Natural killer cell (primary cell): ENCODE results near the gene TBX2. TPM values are rescaled to one million over a fixed set of nuclear protein-coding genes. Genes with fewer than 3 reads are reported as not detected.

Source experiments
- ATAC-seq, 3 donors: fragments of 150-1000 bp in 2 of 3; fragments of 200-7000 bp in 1 of 3; cut with Tn5 transposase; 1 replicate in 1 of 3; 2 replicates in 2 of 3; pipeline ENCODE4 v1.10.0; 2021; ENCODE audit warnings: mild to moderate bottlenecking in 2 of 3, moderate library complexity in 2 of 3
- DNase-seq, 2 donors: peaks; one replicate each; pipeline versions ENCODE4 v3.0.0 to v3.0.0-alpha.2; 2013 to 2021; ENCODE audit warnings: mixed read lengths in 1 of 2
- H3K27ac ChIP-seq: one replicate; pipeline ENCODE4 v1.5.1; 2013; ENCODE audit warnings: mild to moderate bottlenecking, low read length
- H3K27me3 ChIP-seq: one replicate; pipeline ENCODE4 v1.6.1; 2013; ENCODE audit warnings: low read length; ENCODE audit not compliant: control insufficient read depth, insufficient read depth
- H3K36me3 ChIP-seq: one replicate; pipeline ENCODE4 v1.6.1; 2013; ENCODE audit warnings: low read length; ENCODE audit not compliant: control insufficient read depth, insufficient read depth
- H3K4me1 ChIP-seq: one replicate; pipeline ENCODE4 v1.6.1; 2013; ENCODE audit warnings: low read length; ENCODE audit not compliant: control insufficient read depth, insufficient read depth
- H3K4me3 ChIP-seq: one replicate; pipeline ENCODE4 v1.5.1; 2013; ENCODE audit warnings: low read length
- H3K9me3 ChIP-seq: one replicate; pipeline ENCODE4 v1.6.1; 2013; ENCODE audit warnings: low read length; ENCODE audit not compliant: control insufficient read depth, insufficient read depth
- H3K27ac Mint-ChIP-seq, 2 donors: one replicate each; pipeline ENCODE4 v1.8.0; 2022; ENCODE audit warnings: mild to moderate bottlenecking in 2 of 2, mixed read lengths in 2 of 2, moderate library complexity in 1 of 2
- H3K27me3 Mint-ChIP-seq, 2 donors: one replicate each; pipeline ENCODE4 v1.8.0; 2022; ENCODE audit warnings: low read depth in 2 of 2, mixed read lengths in 2 of 2
- H3K36me3 Mint-ChIP-seq: one replicate; pipeline ENCODE4 v1.8.0; 2022; ENCODE audit warnings: mixed read lengths
- H3K4me1 Mint-ChIP-seq, 2 donors: one replicate each; pipeline ENCODE4 v1.8.0; 2022; ENCODE audit warnings: mixed read lengths in 2 of 2
- H3K4me3 Mint-ChIP-seq: one replicate; pipeline ENCODE4 v1.8.0; 2022; ENCODE audit warnings: mild to moderate bottlenecking, moderate library complexity, mixed read lengths
- H3K9me3 Mint-ChIP-seq, 2 donors: one replicate each; pipeline ENCODE4 v1.8.0; 2022; ENCODE audit warnings: mixed read lengths in 2 of 2
- CTCF ChIP-seq: fragments of 200-600 bp; IDR thresholded peaks from one replicate; pipeline ENCODE4 v1.8.0; 2022; ENCODE audit warnings: antibody characterized with exemption
- WGBS: methylation state at CpG from one replicate; pipeline ENCODE4 v1.1.7; 2013; ENCODE audit warnings: missing lambda C conversion rate; ENCODE audit not compliant: insufficient coverage; 5-methylcytosine and 5-hydroxymethylcytosine counted together
- intact Hi-C: fragments of 100-400 bp; cut with micrococcal nuclease; formaldehyde crosslinking; loops from one replicate; pipeline ENCODE4 v1.14.2; 2022
- total RNA-seq, 4 donors: library from RNA; stranded (reverse); fragments of 120-200 nt in 1 of 4; gene quantifications; one replicate each; pipeline versions ENCODE4 v1.2.3 to v1.2.4, GENCODE V29; 2013 to 2022

Gene TBX2
- total RNA-seq, 3 donors from 2014 or later (not counting 1 experiment from before 2014, with no cell fraction given) = 0.09 to 0.23 TPM; not detected in 1

GRCh38 chr17:61379457-61380216 is 20.0 kb upstream of the TBX2 start:
- Histone ChIP-seq H3K4me3 (no peak overlapping the region), H3K27me3 (no peaks in the 10 kb centered on the region), H3K4me1 (no peaks in the 10 kb centered on the region), H3K27ac (no peak overlapping the region), H3K9me3 (no peaks in the 10 kb centered on the region), H3K36me3 (no peaks in the 10 kb centered on the region)
- no peaks in the 10 kb centered on the region for H3K9me3 Mint-ChIP-seq
- intact Hi-C loops = no loop called here
- peaks cover 0 to 4% of the 10 kb centered on the region in 2 donors for H3K4me1 Mint-ChIP-seq
- WGBS = 94% methylated on average over 20 of the region's 21 CpGs
- ATAC-seq (no peak), DNase-seq (no peak)
- no peak for TF ChIP-seq CTCF
- no peaks in the 10 kb centered on the region for H3K27me3 Mint-ChIP-seq
- no peak overlapping the region for H3K27ac Mint-ChIP-seq
- H3K36me3 Mint-ChIP-seq = no peaks in the 10 kb centered on the region
- no peak overlapping the region for H3K4me3 Mint-ChIP-seq

GRCh38 chr17:61380217-61380835 is 19.3 kb upstream of the TBX2 start:
- Histone ChIP-seq H3K27me3 (no peaks in the 10 kb centered on the region), H3K9me3 (no peaks in the 10 kb centered on the region), H3K27ac (no peak overlapping the region), H3K4me3 (no peak overlapping the region), H3K36me3 (no peaks in the 10 kb centered on the region), H3K4me1 (no peaks in the 10 kb centered on the region)
- DNase-seq (no peak), ATAC-seq (no peak)
- no peaks in the 10 kb centered on the region for H3K36me3 Mint-ChIP-seq
- no peaks in the 10 kb centered on the region for H3K9me3 Mint-ChIP-seq
- no peak for TF ChIP-seq CTCF
- peaks cover 0 to 4% of the 10 kb centered on the region in 2 donors for H3K4me1 Mint-ChIP-seq
- no peak overlapping the region for H3K27ac Mint-ChIP-seq
- no peak overlapping the region for H3K4me3 Mint-ChIP-seq
- intact Hi-C loops = no loop called here
- H3K27me3 Mint-ChIP-seq = no peaks in the 10 kb centered on the region
- WGBS = 82% methylated on average over 9 of the region's 10 CpGs

GRCh38 chr17:61380836-61381525 is 18.7 kb upstream of the TBX2 start:
- no peak overlapping the region for H3K4me3 ChIP-seq
- H3K27ac Mint-ChIP-seq = no peak overlapping the region
- no peak for ATAC-seq
- TF ChIP-seq CTCF = no peak
- intact Hi-C loops = no loop called here
- no peaks in the 10 kb centered on the region for H3K36me3 Mint-ChIP-seq
- H3K4me3 Mint-ChIP-seq = no peak overlapping the region
- H3K27me3 Mint-ChIP-seq = no peaks in the 10 kb centered on the region
- no peaks in the 10 kb centered on the region for H3K9me3 ChIP-seq
- WGBS = 89% methylated on average over 18 of the region's 18 CpGs
- DNase-seq = no peak
- H3K36me3 ChIP-seq = no peaks in the 10 kb centered on the region
- peaks cover 0 to 4% of the 10 kb centered on the region in 2 donors for H3K4me1 Mint-ChIP-seq
- H3K9me3 Mint-ChIP-seq = no peaks in the 10 kb centered on the region
- no peaks in the 10 kb centered on the region for H3K4me1 ChIP-seq
- no peaks in the 10 kb centered on the region for H3K27me3 ChIP-seq
- H3K27ac ChIP-seq = no peak overlapping the region
